ENCODE measurements around the gene COL6A6.

- TF ChIP-seq FOXP2 (optimal IDR thresholded peaks at IDR 0.05; ENCODE audit: borderline replicate concordance, extremely low read depth, extremely low read length, insufficient read depth) (no peak), REST (IDR thresholded peaks at IDR 0.05; ENCODE audit: insufficient read depth in 1 of 2, low read depth in 2 of 2, low read length in 2 of 2) (no peak), TAF1 (IDR thresholded peaks at IDR 0.05; ENCODE audit: borderline replicate concordance, insufficient read depth, low read length) (no peak), POLR2AphosphoS5 (IDR thresholded peaks at IDR 0.05; ENCODE audit: low read depth, low read length) (no peak), SIN3A (IDR thresholded peaks at IDR 0.05; ENCODE audit: borderline replicate concordance, insufficient read depth, low read length) (no peak)
Observed at GRCh38 chr3:130509008-130509407, 8.0 kb upstream of the COL6A6 start.
